ENCODE results near the gene LRRC74B.

Gene LRRC74B

DNA sequence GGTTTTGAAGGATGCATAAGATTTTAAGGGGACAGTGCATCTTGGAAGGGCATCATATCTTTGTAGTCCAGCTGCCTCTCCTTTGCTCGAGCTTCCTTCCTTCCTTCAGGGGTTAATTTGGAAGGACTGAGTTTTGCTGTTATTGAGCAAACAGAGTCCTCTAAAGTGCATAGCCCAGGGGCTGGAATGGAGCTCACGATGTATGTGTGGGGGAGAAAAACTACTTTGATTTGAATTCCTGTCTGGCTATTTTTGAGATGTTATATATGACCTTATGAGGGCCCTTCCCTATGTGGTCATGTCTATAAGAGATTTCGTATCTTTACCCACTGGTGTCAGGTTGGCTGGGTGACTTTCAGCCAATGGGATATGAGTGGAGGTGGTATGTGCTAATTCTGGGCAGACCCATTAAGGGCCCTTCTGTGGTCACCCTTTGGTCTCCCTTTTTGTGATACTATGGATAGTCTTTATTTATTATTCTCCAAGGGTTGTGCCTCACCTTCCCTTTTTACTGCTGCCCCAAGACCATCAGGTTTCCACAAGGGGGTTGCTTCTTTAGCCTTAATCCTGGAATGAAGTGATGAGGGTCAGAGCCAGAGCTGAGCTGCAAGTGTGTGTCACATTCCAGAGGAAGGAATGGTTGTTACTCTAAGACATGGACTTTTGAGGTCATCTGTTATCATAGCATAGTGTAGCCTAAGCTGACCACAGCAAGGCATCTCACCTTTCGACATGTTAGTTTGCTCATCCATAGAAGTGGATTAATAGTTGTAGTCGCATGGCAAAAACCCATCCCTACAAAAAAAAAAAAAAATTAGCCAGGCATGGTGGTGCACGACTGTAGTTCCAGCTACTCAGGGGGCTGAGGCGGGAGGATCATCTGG is 54.6 kb downstream of the LRRC74B start:
- TF ChIP-seq, protein P1, sequence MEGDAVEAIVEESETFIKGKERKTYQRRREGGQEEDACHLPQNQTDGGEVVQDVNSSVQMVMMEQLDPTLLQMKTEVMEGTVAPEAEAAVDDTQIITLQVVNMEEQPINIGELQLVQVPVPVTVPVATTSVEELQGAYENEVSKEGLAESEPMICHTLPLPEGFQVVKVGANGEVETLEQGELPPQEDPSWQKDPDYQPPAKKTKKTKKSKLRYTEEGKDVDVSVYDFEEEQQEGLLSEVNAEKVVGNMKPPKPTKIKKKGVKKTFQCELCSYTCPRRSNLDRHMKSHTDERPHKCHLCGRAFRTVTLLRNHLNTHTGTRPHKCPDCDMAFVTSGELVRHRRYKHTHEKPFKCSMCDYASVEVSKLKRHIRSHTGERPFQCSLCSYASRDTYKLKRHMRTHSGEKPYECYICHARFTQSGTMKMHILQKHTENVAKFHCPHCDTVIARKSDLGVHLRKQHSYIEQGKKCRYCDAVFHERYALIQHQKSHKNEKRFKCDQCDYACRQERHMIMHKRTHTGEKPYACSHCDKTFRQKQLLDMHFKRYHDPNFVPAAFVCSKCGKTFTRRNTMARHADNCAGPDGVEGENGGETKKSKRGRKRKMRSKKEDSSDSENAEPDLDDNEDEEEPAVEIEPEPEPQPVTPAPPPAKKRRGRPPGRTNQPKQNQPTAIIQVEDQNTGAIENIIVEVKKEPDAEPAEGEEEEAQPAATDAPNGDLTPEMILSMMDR (IDR thresholded peaks at IDR 0.05; ENCODE audit: insufficient read depth, low read depth, low read length, missing control alignments) = no peak
- no peak for DNase-seq (ENCODE audit: low read depth)
- H3K4me3 ChIP-seq (ENCODE audit: low read depth, low read length) = no peak overlapping the region

DNA sequence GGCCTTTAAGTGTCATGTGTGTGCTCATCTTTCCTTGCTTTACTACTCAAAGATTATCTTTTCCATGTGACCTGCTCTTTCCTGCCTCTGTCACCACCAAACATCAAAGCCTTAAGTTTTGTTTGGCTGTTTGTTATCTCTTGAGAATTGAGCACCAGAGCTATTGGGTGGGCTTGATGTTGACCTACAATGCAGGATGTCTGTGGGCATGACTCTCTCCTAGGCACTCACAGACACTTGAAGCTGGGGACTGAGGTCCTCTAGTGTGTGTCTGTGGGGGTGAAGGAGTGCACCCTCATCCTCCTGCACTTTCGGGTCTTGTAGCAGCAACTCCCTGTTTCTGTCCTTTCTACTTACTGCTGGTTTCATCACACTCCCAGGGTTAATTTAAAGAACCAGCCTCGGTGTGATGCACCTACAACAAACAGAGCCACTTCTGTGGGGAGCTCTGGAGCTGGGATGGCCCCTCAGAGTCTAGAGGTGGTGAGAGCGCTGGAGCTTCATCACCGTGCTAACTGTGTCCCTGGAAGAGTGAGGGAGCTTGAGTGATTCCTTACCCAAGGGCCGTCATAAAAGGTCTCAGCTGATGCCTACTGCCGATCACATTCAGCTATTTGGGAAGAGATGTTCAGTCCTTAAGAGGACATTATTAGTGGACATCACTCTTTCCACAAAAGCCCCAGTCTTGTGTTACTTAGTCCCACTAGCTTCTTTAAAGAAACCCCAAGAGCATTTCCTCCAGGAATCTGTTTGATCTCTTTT is 56.3 kb downstream of the LRRC74B start:
- DNase-seq (ENCODE audit: low read depth) = no peak
- no peak overlapping the region for H3K4me3 ChIP-seq (ENCODE audit: low read depth, low read length)
- TF ChIP-seq, protein P1 (IDR thresholded peaks at IDR 0.05; ENCODE audit: insufficient read depth, low read depth, low read length, missing control alignments) = no peak

DNA sequence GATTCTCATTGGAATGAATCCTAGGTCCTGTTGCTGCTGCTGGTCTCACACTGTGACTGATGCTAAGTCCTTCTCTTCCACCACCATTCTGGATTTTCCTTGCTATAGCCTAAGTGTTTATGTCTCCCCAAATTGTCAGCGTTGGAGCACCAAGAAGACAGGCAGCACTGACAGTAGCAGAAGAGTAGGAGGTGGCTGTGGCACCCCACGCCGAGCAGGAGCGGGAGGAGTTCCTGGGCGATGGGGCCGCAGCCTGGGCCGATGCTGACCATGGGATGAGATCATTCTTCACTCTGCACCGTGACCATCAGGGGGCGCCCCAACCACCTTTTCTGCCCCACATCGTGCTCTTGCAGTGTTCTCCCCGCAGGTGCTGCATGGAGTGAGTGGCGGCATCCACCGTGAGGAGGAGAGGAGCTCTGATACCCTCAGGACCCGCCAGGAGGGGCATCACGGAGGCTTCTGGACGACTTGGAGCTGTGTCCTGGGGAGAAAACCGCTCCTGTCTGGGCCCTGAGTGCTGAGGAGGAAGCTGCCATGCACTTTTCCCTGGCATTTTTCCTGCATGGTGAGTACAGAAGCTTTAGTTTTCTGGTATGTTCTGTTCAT is 57.0 kb downstream of the LRRC74B start:
- TF ChIP-seq, protein P1 (IDR thresholded peaks at IDR 0.05; ENCODE audit: insufficient read depth, low read depth, low read length, missing control alignments) = peak; percentile 85
- no peak overlapping the region for H3K4me3 ChIP-seq (ENCODE audit: low read depth, low read length)
- peak; percentile 77 for DNase-seq (ENCODE audit: low read depth)

DNA sequence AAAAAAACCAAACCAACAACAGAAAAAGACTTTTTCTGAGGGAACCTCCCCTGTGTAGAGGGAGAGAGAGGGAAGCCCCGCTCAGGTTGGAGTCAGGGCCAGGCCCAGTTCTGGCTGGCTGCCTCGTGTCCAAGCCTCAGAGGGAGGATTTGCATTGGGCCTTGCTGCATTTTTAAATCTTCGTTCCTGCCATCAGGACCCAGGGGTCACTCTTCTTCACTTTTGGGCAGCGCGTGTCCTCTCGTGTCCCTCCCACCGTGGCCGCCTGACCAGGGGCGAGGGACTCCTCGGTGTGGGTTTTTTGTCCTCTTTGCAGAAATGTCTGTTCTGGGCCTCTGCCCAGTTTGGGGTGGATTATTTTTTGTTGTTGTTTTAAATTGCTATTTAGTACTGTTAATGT is 57.9 kb downstream of the LRRC74B start:
- DNase-seq (ENCODE audit: low read depth) = no peak
- H3K4me3 ChIP-seq (ENCODE audit: low read depth, low read length) = no peak overlapping the region
- TF ChIP-seq, protein P1 (IDR thresholded peaks at IDR 0.05; ENCODE audit: insufficient read depth, low read depth, low read length, missing control alignments) = no peak

DNA sequence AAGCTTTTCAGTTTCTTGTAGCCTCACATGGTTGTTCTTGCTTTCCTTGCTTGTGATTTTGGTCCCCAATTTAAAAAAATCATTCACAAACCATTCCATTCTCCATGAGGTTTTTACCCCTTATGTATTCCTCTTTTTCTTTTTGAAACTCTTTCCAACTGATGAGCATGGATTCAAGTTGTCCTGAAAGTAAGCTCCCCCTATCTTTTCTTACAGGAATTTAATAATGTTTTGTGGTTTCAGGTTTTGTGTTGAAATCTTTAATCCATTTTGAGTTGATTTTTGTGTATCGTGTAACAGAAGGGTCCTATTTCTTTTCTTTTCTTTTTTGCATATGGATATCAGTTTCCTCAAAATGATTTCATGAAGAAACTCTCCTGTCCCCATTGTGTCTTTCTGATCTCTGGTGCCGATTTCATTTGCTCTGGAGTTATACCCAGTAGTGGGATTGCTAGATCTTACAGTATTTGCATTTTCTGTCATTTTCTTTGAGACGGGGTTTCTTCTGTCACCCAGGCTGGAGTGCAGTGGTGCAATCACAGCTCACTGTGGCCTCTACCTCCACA is 58.5 kb downstream of the LRRC74B start:
- TF ChIP-seq, protein P1 (IDR thresholded peaks at IDR 0.05; ENCODE audit: insufficient read depth, low read depth, low read length, missing control alignments) = no peak
- no peak overlapping the region for H3K4me3 ChIP-seq (ENCODE audit: low read depth, low read length)
- no peak for DNase-seq (ENCODE audit: low read depth)

DNA sequence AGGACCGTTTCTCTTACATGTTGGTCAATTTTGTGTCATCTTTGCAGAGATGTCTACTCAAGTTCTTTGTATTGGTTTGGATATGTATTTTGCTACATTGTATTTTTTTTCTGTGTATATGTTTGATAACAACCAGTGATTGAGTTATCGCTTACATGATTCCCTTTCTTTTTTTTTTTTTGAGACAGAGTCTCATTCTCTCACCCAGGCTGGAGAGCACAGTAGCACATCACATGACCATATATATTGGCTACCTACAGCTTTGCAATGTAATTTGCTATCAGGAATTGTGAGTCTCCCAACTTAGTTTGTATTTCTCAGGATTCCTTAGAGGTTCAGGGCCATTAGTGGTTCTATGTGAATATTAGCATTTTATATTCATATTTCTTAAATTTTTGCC is 59.5 kb downstream of the LRRC74B start:
- TF ChIP-seq, protein P1 (IDR thresholded peaks at IDR 0.05; ENCODE audit: insufficient read depth, low read depth, low read length, missing control alignments) = no peak
- no peak overlapping the region for H3K4me3 ChIP-seq (ENCODE audit: low read depth, low read length)
- DNase-seq (ENCODE audit: low read depth) = no peak
